Loucy (cell line): ENCODE results near the gene FBXW8.

Experiments used
- EZH2phosphoT487 ChIP-seq: fragments of 200-600 bp; IDR thresholded peaks from 2 replicates; pipeline ENCODE4 v1.6.1; 2018; ENCODE audit warnings: antibody characterized with exemption, mild to moderate bottlenecking, moderate library complexity, borderline replicate concordance
- TF ChIP-seq, protein P1 (sequence below): fragments of 200-600 bp; sonication (generic); conservative IDR thresholded peaks from 2 replicates; pipeline ENCODE4 v1.5.1; 2014; ENCODE audit warnings: mild to moderate bottlenecking, antibody characterized with exemption, low read length

- TF ChIP-seq, protein P1, sequence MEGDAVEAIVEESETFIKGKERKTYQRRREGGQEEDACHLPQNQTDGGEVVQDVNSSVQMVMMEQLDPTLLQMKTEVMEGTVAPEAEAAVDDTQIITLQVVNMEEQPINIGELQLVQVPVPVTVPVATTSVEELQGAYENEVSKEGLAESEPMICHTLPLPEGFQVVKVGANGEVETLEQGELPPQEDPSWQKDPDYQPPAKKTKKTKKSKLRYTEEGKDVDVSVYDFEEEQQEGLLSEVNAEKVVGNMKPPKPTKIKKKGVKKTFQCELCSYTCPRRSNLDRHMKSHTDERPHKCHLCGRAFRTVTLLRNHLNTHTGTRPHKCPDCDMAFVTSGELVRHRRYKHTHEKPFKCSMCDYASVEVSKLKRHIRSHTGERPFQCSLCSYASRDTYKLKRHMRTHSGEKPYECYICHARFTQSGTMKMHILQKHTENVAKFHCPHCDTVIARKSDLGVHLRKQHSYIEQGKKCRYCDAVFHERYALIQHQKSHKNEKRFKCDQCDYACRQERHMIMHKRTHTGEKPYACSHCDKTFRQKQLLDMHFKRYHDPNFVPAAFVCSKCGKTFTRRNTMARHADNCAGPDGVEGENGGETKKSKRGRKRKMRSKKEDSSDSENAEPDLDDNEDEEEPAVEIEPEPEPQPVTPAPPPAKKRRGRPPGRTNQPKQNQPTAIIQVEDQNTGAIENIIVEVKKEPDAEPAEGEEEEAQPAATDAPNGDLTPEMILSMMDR = no peak
- no peak for TF ChIP-seq EZH2phosphoT487
Measured at GRCh38 chr12:116898669-116899068, 12.1 kb upstream of the FBXW8 start.
